Fibroblast of skin of left quadriceps (primary cell): ENCODE results near the gene PGBD1.
A peak's percentile ranks its signal among the peaks of the same experiment; 100 is the strongest.

Experiments
- DNase-seq, 2 experiments: peaks; one replicate each; pipeline ENCODE4 v3.0.0-alpha.2; 2013; ENCODE audit warnings: low read depth in 2 of 2

Gene PGBD1

GRCh38 chr6:28335040-28335563, 53.7 kb downstream of the PGBD1 start:
- DNase-seq: no peak

- DNase-seq: peak; percentile 96 to 97
Measured at GRCh38 chr6:28335564-28336283, 54.4 kb downstream of the PGBD1 start, which contains the start of gene ZSCAN31. TSS of gene ZSCAN31 (minus strand) at chr6:28336148. CDS start at chr6:28329683, 6,465 bp downstream.

GRCh38 chr6:28336284-28337120, 55.1 kb downstream of the PGBD1 start:
- DNase-seq: peak in 1 of 2 experiments; percentile 5

- DNase-seq: no peak
Measured at GRCh38 chr6:28337121-28337520, 55.7 kb downstream of the PGBD1 start.

GRCh38 chr6:28340310-28341095, 59.1 kb downstream of the PGBD1 start:
- no peak for DNase-seq

GRCh38 chr6:28343898-28344677, 62.7 kb downstream of the PGBD1 start:
- no peak for DNase-seq

- no peak for DNase-seq
Measured at GRCh38 chr6:28345201-28345600, 63.8 kb downstream of the PGBD1 start.

GRCh38 chr6:28347119-28347518, 65.7 kb downstream of the PGBD1 start:
- no peak for DNase-seq

GRCh38 chr6:28349344-28349891, 68.0 kb downstream of the PGBD1 start:
- DNase-seq: no peak

- peak; percentile 25 to 28 for DNase-seq
Measured at GRCh38 chr6:28349892-28350737, 68.7 kb downstream of the PGBD1 start, which contains the start of gene ZKSCAN3. TSS of gene ZKSCAN3 (plus strand) at chr6:28349947. CDS start at chr6:28359587, 9,640 bp downstream.

- DNase-seq: no peak
Measured at GRCh38 chr6:28351087-28351486, 69.7 kb downstream of the PGBD1 start.

- DNase-seq: no peak
Measured at GRCh38 chr6:28351493-28351925, 70.1 kb downstream of the PGBD1 start.
